ENCODE results near the gene HIBADH.

DNA sequence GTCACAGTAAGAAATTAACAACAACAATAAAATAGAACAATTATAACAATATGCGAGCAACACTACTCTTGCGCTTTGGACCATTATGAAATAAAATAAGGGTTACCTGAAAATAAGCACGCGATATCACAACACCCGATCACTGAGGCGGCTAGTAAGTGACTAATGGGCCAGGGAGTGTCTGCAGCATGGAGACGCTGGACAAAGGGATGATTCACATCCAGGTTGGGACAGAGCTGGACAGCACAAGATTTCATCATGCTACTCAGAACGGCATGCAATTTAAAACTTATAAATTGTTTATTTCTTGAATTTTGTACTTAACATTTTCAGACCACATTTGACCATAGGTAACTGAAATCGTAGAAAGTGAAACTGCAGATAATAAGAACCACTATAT, 15.6 kb downstream of the HIBADH start:
- no peak for TF ChIP-seq ARNTL (CRISPR knock-in tag; IDR thresholded peaks at IDR 0.05; ENCODE audit: borderline replicate concordance, low read depth)
- TF ChIP-seq, protein P1, sequence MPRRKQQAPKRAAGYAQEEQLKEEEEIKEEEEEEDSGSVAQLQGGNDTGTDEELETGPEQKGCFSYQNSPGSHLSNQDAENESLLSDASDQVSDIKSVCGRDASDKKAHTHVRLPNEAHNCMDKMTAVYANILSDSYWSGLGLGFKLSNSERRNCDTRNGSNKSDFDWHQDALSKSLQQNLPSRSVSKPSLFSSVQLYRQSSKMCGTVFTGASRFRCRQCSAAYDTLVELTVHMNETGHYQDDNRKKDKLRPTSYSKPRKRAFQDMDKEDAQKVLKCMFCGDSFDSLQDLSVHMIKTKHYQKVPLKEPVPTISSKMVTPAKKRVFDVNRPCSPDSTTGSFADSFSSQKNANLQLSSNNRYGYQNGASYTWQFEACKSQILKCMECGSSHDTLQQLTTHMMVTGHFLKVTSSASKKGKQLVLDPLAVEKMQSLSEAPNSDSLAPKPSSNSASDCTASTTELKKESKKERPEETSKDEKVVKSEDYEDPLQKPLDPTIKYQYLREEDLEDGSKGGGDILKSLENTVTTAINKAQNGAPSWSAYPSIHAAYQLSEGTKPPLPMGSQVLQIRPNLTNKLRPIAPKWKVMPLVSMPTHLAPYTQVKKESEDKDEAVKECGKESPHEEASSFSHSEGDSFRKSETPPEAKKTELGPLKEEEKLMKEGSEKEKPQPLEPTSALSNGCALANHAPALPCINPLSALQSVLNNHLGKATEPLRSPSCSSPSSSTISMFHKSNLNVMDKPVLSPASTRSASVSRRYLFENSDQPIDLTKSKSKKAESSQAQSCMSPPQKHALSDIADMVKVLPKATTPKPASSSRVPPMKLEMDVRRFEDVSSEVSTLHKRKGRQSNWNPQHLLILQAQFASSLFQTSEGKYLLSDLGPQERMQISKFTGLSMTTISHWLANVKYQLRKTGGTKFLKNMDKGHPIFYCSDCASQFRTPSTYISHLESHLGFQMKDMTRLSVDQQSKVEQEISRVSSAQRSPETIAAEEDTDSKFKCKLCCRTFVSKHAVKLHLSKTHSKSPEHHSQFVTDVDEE (CRISPR knock-in tag; IDR thresholded peaks at IDR 0.05): no peak

Measured in SK-N-SH treated with all-trans-retinoic acid at 6 μM for 48 hours (cell line).